GM21367 (cell line): Measurements from ENCODE around the gene DYNLL1.
"Not testable (repeated sequence)": the region's sequence is repeated elsewhere in the genome, so short reads cannot be mapped to it uniquely, and the experiment has no call there.

Experiments
- ATAC-seq: cut with Tn5 transposase; IDR thresholded peaks from one replicate; pipeline ENCODE4 v1.9.1; 2021; ENCODE audit not compliant: unreplicated experiment

DYNLL1 gene

DNA sequence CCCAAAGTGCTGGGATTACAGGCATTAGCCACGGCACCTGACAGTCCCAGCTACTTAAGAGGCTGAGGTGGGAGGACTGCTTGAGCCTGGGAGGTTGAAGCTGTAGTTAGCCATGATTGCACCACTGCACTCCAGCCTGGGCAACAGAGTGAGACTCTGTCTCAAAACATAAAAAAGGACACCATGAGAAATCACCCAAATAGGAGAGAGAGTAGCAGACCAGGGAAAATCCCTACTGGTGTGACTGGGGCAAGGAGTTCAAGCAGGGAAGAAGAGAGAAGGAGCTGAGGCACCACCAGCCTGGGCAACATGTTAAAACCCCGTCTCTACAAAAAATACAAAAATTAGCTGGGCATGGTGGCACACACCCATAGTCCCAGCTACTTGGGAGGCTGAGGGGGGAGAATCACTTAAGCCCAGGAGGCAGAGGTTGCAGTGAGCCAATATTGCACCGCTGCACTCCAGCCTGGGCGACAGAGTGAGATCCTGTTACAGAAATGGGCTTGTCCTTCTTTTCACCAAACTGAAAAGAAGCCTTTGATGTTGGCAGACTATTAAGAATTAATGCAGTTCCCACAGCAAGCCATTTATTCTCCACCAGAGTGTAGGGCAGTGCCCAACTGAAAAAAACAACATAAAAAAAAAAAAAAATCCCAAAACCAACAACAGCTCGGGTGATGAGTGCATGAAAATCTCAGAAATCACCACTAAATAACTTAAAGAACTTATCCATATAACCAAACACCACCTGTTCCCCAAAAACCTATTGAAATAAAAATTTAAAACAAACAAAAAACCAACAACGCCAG lies 21.9 kb upstream of the DYNLL1 start:
- no peak for ATAC-seq

DNA sequence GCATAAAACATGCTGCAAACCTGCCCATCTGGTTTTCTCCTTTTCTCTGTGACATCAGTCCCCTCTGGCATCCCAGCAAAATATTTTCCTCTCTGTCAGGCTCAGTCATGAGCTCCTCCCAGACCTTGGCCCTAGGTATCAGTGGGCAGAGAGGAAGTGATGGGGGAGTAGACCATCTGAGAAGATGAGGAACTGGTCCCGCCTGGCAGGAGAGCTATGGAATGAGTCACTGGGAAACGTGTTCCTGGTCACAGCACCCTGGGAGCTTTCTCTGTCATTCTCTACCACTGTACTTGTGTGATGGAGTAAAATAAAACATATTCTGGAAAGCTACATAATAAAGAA lies 21.3 kb upstream of the DYNLL1 start:
- no peak for ATAC-seq

DNA sequence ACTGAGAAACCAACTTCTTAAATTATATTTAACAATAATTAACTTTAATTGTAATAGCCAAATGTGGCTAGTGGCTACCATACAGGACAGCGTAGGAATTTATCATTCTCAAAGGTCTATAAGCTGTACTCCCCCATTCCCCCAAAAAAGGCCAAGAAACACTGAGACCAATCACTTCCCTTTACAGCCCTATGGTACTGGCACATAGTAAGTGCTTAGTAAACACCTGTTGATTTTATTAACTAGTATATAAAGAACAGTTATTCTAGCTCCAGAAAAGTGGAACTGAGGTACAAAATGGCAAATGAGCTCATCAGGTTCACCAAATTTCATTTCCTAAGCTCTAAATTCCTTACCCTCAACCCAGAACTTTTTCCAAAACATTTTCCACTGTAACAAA lies 20.3 kb upstream of the DYNLL1 start:
- ATAC-seq: no peak

DNA sequence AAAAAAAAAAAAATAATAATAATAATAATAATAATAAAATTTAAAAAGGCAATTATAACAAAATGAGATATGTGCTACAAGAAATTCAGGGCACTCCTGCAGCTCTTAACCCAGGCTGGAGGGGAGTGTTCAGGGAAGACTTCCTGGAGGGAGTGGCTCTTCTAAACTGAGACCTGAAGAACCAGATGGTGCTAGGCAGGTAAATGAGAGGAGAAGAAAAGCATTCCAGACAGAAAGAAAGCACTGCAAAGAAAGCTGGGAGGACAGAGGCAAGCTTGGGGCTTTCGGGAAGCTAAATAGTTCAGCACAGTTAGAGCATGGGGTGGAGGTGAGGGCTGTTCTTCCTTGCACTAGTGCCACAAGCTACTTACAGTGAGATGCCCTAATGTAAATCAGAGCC lies 16.5 kb upstream of the DYNLL1 start:
- ATAC-seq: no peak

DNA sequence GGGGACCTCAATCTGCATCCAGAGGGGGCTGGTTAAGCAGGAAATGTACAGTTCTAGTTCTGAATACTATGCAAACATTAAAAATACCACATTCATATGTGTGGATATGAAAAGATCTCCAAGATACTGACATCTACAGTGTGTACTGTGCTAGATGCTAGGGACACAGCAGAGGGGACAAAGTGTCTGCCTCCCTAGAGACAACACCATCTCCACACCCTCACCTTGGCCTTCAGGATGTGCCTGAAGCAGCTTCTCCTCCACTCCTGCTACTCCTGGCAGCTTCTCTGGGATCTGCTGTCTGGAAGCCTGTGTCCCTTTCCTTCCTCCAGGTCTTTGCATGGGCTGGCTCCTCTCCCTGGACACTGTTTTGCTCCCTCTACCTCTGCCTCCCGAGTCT lies 15.7 kb upstream of the DYNLL1 start:
- no peak for ATAC-seq

DNA sequence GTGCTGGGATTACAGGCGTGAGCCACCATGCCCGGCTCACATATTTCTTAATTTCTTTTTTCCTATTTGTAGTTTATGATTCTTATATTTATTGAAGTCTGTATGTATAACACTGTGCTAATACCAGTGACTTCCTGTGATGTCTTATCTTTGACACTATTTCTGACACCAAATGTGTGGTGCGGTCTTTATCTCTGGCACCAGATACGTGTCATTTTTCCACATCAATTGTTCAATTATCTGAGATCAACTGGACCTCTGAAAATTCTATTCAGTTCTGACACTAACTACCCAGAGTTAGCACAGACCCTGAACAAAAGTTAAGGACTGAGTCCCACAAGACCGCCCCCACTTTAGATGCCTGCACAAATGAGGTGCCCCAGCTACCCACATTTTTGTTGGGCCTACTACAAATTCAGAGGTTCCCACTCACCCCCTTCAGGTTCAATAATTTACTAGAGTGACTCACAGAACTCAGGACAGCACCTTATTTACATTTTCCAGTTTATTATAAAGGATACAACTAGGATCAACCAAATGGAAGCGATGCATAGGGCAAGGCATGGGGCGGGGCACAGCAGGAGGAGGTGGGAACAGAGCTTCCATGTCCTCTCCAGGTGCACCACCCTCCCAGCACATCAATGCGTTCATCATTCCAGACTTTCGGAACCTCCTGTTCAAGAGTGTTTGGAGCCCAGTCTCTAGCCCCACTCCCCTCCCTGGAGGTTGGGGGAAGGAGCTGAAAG lies 14.7 kb upstream of the DYNLL1 start:
- no peak for ATAC-seq

DNA sequence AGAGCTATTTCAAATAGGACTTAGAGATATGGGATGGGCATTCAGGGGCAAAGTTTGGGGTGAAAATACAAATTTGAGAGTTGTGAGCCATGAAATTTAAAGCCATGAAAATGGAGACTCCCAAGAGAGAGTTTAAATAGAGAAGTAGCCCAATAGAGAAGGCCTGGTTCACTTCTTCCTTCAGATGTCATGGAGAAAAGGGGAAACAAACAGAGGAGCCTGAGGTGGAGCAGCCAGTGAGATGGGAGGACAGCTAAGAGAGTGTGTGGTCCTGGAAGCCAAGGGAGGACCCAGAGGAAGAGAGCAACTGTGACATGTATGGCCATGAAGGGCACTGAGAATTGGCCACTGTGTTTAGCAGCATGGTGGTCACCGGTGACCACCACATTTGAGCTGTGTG lies 12.3 kb upstream of the DYNLL1 start:
- ATAC-seq: no peak

DNA sequence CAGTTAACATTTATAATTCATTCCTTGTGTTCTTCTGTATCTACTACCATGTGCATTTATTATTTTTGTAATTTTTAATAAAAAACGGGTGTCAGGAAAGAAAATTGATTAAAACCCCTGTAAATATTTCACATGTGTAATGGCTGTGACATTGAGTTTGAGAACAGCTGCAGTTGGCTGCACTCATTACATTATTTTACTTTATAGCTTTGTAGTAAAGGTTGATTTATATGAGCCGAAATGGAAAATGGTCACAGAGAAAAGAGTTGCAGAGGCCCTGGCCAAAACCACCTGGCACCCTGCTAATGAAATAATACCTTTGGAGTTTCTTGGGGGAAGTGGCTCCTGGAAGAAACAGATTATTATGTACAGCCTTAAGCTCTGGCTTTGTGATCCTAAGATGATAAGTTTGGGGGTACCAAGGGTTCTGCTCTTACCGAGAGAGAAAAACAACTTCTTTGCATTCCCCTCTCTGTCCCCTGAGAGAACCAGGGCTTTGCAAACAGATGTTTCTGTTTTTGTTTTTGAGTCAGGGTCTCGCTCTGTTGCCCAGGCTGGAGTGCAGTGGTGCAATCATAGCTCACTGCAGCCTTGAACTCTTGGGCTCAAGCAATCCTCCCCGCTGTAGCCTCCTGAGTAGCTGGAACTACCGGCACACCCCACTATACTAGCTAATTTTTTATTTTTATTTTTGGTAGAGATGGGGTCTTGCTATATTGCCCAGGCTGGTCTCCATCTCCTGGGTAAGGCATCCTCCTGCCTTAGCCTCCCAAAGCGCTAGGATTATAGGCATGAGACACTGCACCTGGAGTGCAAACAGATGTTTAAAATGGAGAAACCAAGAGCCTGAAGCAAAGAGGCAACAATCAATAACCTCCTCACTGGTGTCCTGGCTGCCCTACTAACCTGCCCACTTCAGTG lies 9.7 kb upstream of the DYNLL1 start:
- no peak for ATAC-seq

DNA sequence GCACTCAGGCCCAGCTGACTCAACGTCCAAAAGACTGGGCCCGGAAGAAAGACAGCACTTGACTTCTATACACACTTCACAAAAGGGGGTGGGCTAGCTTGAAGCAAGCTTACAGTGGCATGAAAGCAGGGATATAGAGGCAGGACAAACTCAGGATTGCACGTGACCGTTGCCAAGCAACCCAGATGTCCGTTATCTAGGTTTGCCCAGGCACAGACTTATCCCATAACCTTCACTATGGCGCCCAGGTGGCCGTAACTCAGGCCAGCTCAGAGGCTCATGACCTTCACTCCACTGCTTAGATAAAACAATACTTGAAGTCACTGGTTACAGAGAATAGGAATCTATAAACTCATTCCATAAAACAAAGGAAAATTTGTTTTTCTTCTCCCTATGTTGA lies 8.4 kb upstream of the DYNLL1 start:
- not testable (repeated sequence) for ATAC-seq

DNA sequence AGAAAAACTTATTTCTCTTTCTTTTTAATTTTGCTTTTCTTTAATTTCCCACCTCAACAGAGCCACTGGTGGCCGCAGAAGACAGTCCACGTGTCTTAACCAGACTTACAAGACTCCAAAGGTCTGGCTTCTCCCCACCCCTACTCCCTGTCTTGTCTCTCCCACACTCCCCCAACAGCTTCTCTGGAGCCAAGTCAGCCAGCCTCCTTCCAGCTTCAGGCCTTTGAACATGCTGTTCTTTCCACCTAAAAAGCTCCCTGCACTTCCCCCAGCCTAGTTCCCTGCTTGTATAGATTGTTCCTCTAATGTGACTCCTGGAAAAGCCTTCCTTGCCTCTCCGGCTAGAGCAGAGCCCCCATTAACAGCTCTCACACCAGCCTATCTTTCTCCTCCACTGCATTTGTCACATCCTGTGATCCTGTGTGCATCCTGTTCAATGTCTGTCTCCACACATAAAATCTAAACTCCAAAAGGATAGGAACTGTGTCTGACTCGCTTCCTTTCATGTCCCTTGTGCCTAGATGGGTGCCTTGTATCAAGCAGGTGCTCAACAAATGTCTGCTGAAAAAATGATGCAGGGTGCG lies 7.8 kb upstream of the DYNLL1 start:
- no peak for ATAC-seq

DNA sequence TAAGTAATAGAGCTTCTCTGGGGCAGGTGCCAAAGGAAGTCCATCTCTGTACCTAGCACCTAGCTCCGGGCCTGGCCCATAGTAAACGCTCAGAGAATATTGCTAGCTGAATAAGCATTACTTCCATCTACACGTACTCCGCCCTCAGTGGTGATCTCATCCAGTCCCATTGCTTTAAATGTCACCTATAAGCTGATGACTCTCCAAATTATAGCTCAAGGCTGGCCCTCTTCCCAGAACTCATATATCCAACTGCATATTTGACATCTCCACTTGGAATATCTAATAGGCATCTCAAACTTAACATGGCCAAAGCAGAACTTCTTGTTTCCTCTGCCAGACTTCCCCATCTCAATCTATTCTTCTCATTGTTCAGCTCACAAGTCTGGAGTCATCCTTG lies 6.9 kb upstream of the DYNLL1 start:
- no peak for ATAC-seq

DNA sequence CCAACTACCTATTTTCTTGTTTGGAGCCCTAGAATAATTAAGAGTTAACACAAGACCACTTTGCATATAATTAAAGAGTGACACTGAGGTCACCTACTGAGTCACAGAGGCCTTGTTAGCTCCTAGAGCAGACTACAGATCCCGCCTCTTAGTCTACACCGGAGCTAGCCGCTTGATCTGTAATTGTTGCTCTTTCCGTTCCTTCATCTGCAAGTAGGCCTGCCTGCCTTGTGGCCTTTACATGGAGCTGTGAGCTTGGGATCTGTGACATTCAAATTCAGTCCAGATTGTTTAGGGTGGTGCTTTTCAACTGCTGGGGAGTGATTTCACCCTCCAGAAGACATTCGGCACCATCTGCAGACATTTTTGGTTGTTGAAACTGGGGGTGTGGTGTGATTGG lies 5.6 kb upstream of the DYNLL1 start:
- no peak for ATAC-seq

DNA sequence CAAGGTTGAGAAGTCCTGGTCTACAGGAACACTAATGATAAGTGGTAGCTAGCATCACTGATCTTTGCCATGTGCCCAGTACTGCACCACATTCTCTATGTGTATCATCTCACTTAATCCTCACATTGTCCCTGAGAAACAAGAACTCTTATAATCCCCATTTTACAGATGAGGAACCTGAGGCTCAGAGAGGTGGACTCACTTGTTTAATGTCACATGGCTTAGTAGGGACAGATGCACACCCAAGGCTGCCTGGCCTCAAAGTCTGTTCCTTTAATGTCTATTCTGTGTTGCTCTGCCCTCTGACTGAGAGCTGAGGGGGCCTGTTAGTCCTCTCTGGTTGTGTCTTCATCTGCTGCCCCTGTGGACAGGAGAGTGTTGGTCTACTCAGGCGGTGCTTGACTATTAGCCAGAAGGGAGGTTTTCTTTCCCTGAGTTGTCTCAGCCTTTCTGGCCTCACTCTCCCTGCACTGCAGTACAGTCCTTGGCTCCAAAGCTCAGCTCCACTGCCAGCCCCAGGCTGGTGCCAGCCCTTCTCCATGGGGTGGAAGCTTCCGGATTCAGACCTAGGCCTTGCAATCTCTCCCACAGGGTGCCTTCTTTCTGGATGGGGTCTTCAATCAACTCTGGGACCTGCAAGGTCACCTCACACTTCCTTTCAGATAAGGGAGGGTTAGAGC lies 4.9 kb upstream of the DYNLL1 start:
- no peak for ATAC-seq

DNA sequence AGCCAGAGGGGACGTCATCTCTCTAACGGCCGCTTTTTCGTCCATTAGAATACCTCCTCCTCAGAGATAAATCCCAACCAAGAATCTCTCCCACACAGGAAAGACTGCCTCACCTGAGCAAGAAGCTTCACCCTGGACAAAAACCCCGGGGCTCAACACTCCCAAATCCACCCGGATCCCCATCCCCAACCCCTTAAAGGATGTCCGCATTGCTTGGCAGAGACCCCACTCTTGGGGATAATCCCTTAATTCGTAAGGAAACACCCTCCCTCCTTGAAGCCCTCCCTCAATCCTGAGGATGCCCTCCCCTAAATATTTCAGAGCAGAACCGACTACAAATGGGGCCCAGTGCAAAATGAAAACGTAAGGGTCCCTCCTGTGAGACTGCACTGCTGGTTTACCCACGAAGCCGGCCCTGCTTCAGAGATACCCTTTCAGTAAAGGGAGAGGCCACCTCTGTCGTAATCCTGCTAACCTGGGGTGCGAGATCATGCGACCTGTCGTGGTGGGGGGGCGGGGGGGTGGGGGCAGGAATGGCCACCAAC lies 655 bp upstream of the DYNLL1 start:
- ATAC-seq: peak; percentile 4

DNA sequence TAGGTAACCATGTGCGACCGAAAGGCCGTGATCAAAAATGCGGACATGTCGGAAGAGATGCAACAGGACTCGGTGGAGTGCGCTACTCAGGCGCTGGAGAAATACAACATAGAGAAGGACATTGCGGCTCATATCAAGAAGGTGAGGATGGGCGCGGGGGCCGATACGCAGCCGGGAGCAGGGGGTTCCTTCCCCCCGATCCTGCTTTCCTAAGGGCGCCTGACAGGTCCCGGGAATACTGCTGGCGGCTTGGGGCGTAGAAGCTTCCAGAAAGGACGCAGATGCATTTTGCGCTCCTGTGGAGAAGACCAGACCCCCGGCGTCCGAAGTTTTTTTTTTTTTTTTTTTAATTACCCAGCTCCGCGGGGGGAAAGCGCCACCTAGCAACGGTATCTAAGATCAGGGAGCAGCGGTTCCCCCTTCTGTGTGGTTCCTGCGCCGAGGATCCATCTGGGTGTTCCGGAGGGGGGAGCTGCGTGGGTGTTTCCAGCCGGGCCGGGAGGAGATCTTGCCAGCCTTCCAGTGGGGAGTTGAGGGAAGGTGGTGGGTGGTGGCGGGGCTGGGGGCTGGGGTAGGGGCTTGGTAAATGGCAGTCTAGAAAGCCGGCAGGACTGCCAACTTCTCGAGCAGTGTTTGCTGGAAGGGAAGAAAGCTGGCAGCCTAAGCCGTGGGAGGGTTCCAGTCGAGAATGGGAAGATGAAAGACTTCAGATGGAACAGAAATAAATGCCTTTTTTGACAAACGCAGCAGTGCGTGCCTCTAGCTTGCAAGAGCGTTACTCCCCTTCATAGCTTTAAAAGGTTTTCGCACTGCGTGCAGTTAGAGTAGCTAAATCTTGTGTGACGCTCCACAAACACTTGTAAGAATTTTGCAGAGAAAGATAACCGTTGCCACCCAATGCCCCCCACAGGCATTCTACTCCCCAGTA lies 764 bp downstream of the DYNLL1 start:
- ATAC-seq: peak; percentile 21

DNA sequence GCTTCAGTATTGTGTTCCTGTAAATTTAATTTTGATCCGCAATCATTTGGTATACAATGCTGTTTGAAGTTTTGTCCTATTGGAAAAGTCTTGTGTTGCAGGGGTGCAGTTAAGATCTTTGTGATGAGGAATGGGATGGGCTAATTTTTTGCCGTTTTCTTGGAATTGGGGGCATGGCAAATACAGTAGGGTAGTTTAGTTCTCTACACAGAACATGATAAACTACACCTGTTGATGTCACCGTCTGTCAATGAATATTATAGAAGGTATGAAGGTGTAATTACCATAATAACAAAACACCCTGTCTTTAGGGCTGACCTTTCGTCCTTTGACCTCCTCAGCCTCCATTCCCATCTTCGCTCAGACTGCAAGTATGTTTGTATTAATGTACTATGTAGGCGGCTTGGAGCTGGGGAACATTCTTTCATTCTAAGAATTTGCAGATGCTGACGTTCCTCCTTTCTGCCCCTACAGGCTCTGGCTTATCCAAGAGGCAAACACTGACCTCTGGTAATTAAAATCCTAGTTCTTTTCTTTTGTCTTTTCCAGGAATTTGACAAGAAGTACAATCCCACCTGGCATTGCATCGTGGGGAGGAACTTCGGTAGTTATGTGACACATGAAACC lies 1.7 kb downstream of the DYNLL1 start:
- no peak for ATAC-seq

DNA sequence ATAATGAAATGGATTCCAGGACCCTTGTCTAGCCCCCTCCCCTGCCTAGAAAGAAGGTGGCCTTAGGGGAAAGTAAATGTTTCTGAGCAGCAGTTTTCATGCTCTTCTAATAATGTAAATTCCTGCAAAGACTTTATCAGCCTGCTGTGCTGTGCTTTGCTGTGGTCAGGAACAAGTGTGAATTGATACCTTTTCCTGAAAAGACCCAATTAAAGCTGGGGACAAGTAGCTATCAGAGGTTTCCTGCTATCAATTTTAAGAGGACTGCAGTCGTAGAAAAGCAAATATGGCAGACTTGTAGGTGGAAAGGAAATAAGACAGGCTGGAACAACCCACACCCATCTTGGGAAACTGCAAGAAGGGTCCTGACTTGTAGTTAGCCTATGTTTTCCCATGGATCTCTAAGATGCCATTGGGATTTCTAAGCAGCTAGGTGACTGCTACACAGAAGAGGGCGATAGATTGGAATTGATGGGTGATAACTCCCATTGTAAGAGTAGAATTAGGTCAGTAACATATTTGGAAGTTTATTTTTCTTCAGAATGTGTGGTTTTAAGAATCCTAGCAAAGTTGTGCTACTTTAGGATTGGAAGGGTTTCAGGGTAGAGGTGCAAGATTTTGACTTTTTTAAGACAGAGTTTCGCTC lies 3.1 kb downstream of the DYNLL1 start:
- no peak for ATAC-seq

DNA sequence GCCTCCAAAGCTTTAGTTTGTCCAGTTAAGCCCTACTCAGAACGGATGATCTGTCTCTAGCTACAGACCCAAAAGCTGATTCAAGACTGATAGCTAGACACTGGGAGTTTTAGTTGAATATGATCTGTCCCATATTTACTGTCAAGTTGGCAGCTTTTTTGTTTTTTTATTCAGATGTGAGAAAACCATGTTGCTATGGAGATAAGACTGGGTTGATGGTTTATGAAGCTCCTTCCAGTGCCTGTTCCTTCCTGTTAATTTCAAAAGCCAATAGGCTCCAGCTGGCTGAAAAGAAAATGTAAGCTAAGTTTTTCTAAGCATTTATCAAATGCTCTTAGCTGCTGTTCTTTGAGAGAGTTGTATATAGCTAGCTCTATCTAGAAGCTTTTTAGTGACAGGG lies 4.7 kb downstream of the DYNLL1 start:
- no peak for ATAC-seq
